UCSD-AML1 (cell line): ENCODE results near the gene SPATA2L.
A peak's percentile ranks its signal among the peaks of the same experiment; 100 is the strongest.
"Not testable (repeated sequence)": the region's sequence is repeated elsewhere in the genome, so short reads cannot be mapped to it uniquely, and the experiment has no call there.

Source experiments
- DNase-seq: peaks from one replicate; lab custom pipeline; 2025; ENCODE audit not compliant: unreplicated experiment; lab: John Stamatoyannopoulos, UW

SPATA2L gene

DNA sequence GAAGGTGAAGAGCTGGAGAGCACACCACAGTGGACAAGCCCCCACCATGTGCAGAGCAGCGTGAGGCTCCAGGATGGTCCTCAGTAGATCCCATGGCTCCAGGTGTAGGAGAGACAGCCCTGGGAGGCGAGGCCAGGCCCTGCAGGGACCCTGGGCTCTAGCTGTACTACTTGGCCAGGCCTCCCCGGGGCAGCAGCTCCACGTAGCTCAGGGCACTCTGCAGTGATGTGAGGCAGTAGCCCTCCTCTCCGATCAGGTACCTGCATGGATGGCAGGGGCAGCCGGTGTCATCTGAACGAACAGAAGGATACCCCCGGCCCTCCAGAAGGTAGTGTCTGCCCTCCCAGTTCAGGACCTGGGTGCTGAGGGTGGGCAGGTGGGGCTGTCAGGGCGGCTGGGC is 6.2 kb upstream of the SPATA2L start:
- no peak for DNase-seq

DNA sequence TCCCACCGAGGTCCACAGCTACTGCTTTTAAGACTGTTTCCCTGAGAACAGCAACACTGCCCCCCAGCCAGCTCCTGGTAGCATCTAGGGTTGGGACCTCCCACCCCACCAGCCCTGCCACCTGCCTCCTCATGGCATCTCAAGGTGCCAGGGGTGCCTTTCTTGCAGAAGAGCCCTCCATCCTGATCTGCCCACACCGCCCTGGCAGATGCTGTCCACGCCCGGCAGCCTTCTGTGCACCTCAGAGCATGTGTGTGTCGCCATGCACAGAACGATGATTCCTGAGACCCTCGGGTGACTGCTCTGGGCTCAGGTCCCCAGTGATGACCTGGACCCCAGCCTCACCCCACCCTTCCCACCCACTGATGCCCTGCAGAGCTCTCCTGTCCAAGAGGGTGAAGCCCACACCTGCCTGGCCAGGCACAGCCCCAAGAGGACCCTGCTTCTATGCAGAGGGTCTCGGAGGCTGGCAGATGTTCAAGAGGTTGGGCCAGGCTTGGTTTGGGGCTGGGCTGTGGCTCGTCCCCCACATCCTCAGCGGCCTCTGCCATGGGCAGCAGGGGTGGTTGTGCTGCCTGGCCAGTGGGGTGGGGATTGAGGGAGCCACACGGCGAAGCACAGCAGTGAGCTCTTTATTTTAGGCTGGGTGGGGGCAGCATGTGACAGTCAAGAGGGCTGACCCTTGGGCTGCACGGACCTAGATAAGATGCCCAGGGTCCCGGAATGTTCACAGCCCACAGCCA is 5.2 kb upstream of the SPATA2L start:
- no peak for DNase-seq

DNA sequence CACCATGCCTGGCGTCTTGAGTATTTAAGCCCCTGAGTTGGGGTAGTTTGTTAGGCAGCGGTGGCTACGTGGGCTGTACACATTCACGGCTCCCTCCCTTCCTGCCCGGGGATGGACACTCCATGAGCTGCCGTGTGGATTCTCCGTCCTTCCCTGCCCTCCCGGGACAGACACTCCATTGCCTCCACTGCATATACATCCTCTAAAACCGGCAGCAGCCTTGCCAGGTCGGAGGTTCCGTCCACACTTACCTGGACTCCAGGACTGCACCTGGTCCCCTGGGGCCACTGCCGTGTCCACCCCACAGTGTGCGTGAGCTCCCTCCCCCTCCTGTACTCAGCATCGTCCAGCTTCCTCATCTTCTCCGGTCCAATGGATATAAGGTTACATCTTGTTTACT is 3.5 kb upstream of the SPATA2L start:
- no peak for DNase-seq

DNA sequence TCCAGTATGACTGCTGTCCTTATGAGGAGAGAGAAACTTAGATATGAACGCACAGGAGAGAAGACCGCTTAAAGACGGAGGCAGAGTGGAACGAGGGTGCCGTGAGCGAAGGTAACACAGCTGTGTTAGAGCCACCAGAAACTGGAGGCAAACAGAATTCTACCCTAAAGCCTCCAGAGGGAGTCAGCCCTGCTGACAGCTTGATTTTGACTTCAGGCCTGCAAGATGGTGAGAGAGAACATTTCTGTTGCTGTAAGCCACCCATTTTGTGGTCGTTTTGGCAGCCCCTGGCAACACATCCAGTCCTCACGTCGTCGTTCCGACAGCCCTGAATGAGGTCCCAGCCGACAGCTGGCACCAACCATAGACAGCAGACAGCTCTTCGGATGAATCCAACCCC is 2.8 kb upstream of the SPATA2L start:
- DNase-seq: no peak

DNA sequence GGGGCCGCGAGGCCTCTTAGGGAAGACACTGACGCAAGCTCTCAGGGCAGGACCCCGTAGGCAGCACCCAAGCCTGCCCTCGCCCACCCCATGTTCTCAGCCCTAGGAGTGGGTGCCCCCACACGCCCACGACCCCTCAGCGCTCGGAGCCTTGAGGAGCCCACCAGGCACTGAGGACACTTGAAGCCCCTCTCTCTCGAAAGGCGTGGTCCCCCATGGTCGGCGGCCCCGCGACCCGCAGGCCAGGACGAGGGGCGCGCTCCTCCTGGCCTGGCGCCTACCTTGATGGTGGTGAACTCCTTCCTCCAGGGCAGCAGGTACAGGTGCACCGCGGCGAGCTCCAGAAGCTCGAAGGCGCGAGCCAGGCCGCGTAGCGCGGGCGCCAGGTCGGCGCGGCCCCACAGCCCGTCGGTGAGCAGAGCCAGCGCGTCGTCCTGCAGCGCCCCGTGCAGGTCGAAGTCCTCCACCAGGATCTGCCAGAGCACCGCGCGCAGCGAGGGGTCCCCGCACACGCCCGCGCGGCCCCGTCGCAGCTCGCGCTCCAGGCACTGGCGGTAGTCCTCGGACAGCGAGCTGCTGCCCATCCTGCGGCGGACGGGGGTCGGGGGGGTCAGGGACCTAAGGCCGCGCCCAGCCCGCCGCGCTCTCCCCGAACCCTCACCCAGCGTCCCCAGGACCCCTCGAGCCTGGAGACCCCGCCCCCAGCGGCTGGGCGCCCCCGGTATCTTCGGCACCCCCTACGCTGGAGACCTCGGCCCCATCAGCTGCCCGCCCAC is 668 bp downstream of the SPATA2L start:
- no peak for DNase-seq

DNA sequence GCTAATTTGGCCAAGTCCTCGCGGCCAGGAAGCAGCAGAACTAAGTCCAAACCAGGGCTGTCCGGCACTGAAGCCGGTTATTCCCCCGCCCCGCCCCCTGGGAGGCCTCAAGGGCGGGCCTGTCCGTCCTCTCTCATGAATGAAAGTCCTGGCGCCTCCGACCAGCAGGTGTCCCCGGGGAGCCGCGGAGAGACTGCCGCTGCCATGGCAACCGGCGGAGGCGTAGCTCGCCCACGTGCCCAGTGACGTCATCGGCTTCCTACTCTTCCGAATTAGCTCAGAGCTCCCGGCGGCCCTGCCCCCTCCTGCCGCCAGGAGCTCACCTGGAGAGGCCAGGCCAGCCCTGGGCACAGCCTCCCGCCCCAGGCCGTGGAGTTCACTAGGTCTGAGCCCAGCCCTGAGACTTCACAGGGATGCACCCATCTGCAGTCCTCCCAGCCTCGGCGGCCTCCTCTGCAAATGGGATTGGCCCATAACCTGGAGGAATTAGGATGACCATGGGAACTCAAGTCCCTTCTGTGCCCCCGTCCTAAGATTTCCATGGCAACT is 1.3 kb downstream of the SPATA2L start:
- DNase-seq: peak; percentile 95

DNA sequence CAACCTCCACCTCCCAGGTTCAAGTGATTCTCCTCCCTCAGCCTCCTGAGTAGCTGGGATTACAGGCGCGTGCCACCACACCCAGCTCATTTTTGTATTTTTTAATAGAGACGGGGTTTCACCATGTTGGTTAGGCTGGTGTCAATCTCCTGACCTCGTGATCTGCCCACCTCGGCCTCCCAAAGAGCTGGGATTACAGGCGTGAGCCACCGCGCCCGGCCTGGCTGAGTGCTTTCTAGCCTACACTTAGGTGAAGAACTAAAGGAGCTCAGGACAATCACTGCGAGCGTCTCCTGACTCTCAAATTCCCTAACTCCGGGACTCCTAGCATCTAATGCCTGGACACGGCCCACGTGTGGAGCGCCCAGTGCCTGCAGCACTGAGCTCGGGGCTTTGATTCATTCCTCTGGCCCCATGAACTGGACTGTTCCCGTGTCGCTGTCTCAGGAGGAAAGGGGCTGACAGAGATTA is 1.8 kb downstream of the SPATA2L start:
- not testable (repeated sequence) for DNase-seq

DNA sequence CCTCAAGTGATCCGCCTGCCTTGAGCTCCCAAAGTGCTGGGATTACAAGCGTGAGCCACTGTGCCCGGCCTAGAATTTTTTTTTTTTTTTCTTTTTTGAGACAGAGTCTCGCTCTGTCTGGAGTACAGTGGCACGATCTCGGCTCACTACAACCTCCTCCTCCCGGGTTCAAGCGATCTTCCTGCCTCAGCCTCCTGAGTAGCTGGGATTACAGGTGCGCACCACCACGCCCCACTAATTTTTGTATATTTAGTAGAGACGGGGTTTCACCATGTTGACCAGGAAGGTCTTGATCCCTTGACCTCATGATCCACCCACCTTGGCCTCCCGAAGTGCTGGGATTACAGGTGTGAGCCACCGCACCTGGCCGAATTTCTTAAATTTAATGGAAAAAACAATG is 2.8 kb downstream of the SPATA2L start:
- DNase-seq: not testable (repeated sequence)

DNA sequence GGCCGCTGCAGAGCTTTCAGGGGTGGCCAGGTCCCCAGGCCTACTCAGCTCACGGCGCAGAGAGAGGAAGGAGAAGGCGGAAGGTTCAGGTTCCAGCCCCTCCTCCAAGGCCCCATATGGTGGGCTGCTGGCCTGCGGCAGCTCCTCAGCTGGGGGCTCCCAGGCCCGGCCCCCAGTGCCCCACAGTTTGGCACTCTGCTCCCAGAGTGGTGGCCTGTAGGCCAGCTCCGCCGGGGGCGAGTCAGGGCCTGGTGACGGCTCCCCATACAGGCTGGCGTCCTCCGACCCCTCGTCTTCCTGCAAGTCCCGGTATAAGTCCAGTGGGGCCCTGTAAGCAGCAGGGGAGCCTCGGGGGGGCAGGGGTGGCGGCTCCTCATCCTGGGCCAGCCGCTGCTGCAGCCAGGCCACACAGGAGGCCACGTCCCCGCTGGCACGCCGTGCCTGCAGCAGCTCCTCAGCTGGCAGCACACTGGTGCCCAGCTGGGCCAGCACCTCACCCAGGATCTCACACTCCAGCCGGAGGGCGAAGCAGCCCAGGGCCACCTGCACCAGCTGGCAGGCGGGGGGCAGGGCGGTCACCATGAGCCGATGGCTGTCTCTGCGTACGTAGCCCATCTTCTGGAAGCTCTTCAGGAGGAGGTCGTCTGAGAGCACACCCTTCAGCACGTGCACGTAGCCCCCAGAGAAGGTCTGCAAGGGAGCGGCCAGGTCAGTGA is 3.7 kb downstream of the SPATA2L start:
- DNase-seq: no peak

DNA sequence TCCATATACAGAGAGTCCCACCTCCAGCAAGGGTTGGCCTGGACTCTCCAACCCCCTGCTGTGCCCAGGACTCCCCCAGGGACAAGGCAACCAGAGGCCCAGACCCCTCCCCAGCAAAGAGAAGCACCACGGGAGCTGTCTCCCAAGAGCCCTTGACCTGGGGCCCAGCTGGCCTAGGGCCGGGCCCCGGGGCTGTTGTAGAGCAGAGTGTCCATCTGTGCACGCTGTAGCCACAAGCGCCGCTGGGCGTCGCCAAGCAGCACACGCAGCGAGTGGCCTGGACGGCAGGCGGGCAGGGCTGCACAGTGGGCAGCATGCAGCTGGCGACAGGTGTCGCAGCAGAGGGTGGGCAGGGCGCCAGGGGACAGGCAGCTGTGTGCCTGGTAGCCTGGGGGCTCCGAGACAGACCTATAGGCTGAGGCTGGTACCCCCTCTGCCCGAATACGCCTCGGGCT is 4.3 kb downstream of the SPATA2L start:
- DNase-seq: no peak

DNA sequence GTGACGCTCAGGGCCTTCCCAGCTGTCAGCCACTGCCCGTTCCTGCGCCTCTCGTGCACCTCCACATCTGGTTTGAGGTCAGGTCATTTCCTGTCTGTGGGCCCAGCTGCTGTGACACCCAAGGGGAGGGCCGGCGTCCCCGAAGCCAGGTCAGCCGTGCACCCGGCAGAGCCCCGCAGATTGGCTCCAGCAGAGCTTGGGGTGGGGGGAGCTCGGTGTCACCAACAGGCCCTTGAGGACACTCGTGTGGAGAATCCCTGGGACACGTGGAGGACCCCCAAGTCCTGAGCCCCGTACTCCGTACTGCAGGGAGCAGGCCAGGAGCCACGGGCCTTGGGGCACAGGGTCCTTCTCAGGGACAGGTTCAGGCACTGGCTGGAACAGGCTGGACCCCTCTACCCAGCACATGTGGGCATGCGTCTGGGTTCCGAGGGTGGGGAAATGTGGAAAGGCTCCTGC is 4.8 kb downstream of the SPATA2L start:
- peak; percentile 33 for DNase-seq

DNA sequence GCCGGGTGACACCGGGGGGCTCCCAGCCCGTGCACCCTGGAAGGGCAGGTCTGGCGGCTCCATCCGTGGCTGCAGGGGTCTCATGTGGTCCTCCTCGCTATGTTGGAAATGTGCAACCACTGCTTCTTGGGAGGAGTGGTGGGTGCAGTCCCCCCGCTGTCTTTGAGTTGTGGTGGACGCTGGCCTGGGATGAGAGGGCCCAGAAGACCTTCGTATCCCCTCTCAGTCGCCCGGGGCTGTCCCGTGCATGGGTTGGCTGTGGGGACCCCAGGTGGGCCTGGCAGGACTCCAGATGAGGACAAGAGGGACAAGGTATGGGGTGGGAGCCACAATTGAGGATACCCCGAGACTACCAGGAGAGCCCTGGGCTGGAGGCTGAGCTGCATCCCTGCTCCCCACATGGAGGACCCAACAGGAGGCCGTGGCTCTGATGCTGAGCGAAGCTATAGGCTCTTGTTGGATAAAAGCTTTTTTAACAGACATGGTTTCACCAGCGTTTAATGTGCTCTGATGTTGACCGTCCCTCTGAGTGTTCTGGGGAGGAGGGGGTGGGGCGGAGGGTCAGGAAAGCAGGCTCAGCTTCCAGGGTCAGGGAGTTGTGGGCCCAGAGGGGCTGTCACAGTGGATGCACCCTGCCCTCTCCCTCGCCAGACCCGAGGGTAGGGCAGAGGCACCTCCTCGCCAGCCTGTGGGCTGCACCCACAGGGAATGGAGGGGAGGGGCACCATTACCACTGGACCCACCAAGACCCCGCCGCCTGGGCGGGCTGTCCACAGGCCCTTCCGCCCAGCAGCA is 5.4 kb downstream of the SPATA2L start:
- DNase-seq: no peak

DNA sequence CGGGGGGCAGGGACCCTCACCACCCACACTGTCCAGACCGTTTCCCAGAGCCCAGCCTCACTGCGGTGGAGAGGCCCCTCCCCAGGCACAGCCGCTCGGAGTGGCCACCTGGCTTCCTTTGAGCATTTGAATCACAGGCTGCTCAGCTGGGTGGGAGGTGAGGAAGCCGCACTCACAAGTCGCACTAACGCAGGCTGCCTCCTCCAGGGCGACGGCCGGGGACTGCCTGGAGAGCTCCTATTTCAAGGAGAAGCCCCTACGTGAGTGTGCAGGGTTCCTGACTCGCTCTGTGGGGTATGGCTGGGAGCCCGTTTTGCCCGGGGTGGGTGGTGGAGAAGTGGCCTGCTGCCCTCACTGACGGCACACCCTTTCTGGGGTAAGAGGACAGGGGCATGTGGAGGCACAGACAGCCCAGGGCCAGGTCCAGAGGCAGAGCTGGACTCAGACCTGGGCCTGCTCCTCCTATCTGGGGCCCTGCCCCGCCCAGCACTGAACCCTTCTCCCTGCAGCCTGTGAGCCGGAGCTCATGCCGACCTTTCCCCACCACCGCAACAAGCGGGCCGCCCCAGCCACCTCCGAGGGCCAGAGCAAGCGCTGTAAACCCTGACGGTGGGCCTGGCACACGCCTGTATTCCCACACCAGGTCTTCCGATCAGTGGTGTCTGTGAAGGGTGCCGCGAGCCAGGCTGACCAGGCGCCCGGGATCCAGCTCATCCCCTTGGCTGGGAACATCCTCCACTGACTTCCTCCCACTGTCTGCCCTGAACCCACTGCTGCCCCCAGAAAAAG is 6.2 kb downstream of the SPATA2L start:
- DNase-seq: no peak

DNA sequence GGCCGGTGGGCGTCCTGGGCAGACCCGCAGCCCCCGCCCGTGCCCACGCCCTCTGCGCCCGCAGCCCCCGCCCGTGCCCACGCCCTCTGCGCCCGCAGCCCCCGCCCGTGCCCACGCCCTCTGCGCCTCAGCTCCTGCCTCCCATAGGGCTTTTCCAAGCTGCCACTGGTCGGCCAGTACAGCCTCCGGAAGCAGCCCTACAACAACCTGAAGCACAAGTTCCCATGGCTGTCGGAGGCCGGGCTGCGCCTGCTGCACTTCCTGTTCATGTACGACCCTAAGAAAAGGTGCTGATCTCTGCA is 6.8 kb downstream of the SPATA2L start:
- DNase-seq: not testable (repeated sequence)

DNA sequence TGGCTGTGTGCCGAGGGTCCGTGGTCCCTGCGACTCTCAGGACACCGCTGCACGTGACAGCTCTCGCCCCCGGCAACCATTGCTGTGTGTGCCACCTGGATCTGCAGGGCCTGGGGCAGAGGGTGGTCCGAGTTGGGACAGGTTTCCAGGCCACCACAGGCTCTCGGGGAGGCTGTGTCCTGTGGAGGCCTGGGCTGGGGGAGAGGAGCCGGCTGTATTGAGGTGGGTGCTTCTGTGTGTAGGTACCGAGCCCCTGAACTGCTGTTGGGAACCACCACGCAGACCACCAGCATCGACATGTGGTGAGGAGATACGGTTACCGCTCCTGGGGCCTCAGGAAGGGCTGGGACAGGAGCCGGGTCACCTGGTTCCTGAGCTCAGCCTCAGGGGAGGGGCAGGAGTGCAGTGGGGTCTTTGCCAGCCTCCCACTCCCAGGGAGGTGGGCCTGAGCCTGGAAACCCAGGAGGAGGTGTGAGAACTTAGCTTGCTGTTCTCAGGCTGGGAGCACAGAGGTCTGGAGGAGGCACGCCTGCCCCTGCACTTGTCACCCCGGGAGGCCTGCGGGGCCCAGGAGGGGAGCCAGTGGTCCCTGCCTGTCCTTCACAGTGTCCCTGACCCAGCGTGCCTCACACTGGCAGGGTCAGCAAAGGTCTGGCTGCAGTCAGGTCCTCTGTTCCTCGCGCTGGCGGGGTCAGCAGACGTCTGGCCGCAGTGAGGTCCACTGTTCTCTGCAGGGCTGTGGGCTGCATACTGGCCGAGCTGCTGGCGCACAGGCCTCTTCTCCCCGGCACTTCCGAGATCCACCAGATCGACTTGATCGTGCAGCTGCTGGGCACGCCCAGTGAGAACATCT is 7.3 kb downstream of the SPATA2L start:
- DNase-seq: no peak

DNA sequence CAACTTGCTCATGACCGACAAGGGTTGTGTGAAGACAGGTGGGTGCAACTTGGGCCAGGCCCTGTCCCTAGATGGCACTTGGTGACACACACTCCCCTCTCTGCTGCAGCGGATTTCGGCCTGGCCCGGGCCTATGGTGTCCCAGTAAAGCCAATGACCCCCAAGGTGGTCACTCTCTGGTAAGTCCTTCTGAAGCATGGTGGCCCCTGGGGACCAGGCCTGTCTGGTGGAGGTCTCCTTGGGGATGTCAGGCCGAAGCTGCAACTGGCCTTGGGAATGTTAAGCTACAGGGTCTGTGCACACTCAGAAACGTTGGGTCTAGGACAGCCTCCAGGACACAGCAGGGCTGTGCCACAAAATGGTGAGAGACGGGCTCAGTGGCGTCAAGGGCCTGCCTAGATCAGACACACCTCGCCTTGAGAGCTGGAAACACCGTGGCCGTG is 8.2 kb downstream of the SPATA2L start:
- DNase-seq: no peak

DNA sequence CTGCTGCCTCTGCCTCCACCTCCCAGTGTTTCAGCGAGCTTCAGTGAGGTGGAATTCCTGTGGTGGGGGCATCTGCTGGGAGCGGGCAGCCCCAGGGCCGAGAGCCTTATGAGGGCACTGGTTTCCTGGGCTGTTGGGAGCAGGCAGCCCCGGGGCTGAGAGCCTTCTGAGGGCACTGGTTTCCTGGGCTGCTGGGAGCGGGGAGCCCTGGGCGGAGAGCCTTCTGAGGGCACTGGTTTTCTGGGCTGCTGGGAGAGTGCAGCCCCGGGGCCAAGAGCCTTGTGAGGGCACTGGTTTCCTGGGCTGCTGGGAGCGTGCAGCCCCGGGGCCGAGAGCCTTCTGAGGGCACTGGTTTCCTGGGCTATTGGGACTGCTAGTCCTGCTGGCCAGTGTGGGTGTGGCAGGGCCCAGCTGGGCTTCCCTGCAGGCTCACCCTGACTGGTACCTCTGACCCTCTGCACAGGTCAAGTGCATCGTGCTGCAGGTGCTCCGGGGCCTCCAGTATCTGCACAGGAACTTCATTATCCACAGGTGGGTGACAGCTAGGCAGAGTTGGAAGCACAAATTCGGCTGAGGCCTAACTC is 9.4 kb downstream of the SPATA2L start:
- no peak for DNase-seq

DNA sequence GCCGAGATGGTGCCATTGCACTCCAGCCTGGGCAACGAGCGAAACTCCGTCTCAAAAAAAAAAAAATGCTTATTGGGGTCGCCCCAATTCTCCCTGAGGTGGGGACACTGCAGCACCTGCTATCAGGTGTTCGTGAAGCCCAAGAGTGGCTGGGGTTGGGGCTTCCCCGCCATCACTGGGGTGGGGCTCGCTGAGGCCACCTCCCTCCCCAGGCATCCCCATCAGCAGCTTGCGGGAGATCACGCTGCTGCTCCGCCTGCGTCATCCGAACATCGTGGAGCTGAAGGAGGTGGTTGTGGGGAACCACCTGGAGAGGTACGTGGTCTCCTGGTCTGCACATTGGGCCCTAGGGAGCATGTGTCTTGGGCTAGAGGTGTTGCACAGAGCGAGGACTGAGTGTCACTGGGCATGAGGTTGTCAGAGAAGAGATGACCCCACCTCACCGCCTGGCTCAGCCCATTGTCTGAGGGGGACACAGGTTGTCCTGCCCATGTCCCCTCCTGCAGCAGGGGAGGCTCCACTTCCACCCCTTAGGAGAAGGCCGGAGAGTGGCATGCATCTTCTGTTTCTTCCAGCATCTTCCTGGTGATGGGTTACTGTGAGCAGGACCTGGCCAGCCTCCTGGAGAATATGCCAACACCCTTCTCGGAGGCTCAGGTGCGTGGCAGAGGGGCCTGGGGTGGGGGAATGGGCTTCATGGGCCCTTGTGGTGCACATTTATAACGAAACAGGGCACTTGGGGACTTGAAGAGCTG is 10.1 kb downstream of the SPATA2L start:
- DNase-seq: no peak
